Stimulated activated CD4-positive, alpha-beta T cell treated with anti-CD3 and anti-CD28 coated beads, Interleukin-4, amount 100 ng/mL, for 4 hours (primary cell): Measurements from ENCODE around the gene DBH.
A peak's percentile ranks its signal among the peaks of the same experiment; 100 is the strongest.

Experiments
- DNase-seq, 2 experiments: peaks; one replicate each; pipeline ENCODE4 v3.0.0-alpha.2; 2020

The DBH gene

DNA sequence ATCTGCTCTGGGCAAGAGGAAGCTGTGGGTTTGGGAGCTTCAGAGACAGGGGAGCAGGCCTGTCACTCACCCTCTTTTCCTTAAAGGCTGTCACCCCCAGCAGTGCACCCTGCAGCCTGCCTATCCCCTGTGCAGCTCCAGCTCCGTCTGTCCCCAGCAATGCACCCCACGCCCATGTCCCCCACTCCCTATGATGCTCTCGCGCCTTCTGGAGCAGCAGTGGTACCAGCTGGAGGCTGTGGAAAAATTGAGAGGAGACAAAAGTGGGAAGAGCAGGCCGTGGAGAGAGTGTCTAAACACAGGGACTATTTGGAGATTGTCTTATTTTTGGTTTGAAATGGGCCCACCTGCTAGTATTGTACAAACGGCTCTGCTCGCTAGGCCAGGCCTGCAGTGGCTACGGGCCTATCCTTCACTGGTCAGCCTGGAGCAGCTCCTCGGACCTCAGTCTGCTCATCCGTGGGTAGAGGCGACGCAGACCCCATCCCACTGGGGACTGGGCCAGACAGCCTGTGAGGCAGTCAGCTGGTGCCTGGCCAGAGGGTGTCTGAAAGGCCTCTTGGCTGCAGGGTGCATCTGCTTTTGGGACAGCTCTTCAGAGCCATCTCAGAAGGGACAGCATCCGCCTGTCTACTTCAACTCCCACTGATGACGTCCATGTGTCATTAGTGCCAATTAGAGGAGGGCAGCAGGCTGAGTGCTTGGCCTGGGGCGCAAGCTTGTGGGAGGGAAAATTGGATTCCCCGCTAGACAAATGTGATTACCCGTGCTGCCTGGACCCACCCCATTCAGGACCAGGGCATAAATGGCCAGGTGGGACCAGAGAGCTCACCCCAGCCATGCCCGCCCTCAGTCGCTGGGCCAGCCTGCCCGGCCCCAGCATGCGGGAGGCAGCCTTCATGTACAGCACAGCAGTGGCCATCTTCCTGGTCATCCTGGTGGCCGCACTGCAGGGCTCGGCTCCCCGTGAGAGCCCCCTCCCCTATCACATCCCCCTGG, at the start of gene DBH:
DBH (plus strand) TSS at position 831 of the 999 bp plus-strand sequence; CDS start at position 840, 9 bp downstream.
- no peak for DNase-seq

DNA sequence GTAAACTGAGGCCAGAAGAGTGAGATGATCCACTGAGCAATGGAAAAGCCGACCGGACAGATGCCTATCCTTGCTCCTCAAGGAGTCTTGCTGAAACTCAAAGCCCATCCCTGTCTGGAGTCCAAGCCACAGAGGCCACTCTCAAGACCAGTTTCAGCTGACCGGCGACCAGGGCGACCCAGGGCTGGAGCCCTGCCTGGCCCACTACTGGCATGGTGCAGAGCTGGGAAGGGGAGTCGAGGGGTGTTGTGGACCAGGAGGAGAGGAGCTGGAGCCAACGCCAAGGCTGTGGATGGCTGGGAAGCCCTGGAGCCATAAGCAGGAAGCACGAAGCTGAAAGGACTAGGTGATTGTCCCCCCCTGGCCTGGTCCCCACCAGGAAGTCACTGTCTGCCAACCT, 49.1 kb upstream of the DBH start:
- DNase-seq: no peak

DNA sequence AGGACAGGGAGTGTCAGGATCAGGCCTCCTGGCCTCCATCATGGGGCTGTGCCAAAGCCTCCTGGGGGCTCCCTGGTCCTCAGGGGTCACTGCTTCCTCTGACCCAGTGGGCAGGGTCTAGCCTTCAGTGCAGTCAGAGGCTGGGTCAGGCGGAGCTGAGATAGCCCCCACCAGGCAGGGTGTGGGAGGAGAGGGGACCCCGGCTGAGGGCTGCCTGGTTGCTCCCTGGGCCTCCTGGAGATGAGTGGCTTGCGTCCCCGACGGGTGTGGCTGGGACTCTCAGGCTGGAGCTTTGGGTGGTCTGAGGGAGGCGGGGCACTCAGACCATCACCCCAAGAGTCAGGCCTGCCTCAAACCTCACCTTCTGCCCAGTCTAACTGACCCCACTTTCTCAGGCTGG, 48.7 kb upstream of the DBH start:
- DNase-seq: no peak

DNA sequence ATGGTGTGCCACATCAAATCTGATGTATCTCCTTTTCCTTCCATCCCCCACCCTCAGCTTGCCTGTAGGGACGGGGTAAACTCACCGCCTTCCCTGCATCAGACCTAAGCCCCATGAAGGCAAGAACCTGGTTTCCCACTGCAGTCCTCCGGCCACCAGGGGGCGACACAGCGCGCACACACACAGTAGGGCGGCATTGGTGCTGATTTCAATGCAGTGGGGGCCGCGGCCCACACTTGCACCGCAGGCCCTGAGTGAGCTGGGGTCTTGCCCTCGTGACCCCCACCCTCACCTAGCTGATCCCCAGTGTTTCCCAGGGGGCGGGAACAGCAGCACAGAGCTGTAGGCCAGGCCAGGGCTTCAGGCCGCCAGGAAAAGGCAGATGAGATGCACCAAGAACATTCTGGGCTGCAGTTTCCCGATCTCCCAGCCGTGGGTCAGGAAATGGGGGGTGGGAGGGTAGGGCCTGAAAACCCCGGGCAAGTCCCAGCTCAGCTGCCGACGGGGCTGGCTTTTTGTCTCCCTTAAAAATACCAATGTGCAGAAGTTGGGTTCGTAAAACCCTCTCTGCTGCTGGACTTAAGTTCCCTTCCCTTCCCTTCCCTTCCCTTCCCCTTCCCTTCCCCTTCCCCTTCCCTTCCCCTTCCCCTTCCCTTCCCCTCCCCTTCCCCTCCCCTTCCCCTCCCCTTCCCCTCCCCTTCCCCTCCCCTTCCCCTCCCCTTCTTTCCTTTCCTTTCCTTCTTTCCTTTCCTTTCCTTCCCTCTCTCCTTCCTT, 46.5 kb upstream of the DBH start:
- peak; percentile 15 to 39 for DNase-seq

- DNase-seq: no peak
These were observed 45.8 kb upstream of the DBH start for GRCh38 chr9:133590231-133590855.

- DNase-seq: no peak
These were observed 44.9 kb upstream of the DBH start for GRCh38 chr9:133591116-133591910.

- DNase-seq: no peak
These were observed 44.2 kb upstream of the DBH start for GRCh38 chr9:133591985-133592384.

DNA sequence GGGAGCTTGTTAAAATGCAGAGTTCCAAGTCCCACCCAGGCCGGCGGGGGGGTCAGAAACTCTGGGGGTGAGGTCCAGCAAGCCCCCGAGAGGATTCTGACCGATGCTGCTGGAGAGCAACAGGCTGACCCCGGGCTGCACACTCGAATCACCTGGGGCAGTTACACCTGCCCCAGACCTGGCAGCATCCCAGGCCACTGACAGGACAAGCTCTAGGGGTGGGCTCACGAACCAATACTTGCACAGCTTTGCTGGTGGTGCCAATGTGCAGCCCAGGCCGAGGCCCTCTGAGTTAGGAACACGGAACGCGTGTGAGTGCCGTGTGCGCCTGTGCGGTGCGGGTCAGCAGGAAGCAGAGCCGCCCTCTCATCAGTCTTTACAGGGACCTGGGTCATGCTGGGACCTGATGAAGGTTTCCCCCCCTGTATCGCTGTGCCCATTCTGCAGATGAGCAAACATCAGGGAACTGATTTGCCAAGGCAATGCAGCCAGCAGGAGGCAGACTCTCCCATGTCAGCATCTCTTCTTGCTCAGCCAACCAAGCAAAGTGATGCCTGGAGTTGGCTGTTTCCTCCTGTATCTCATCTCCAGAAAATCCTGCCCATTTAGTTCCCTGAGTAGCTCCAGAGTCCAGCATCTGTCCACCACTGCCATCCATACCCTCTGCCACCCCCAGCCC, 43.3 kb upstream of the DBH start:
- no peak for DNase-seq

DNA sequence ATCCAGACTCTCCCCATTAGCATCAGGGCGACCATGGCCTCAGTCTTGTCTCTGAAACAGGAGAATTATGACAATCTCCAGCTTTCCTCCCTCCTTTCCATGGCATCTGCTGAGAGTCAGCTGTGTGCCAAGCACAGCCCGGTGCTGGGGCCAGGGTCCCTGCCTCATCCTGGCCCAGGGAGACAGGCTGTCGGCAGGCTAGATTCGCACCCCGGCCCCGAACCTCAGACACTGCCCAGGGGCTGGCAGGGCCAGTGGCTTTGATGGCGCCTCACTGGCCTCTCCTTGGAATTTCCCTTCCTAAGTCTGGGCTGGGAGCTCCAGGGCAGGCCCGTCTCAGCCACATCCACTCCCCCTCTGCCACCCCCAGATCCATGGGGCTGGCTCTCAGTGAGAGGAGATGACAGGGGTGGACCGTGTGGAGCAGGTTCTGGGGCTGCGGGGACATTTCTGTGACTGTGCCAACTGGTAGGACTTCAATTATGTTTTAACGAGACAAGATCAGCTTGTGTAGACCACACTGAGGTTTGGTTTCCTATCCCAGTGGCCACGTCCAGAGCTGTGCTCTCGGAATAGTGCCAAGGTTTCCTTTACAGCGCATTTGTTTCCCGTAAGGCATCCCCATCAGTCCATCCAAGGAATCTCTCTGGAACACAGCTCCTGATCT, 42.4 kb upstream of the DBH start:
- no peak for DNase-seq

- no peak for DNase-seq
These were observed 41.9 kb upstream of the DBH start for GRCh38 chr9:133594310-133594709.

GRCh38 chr9:133595910-133596309, 40.3 kb upstream of the DBH start:
- no peak for DNase-seq

- no peak for DNase-seq
These were observed 38.7 kb upstream of the DBH start for GRCh38 chr9:133597316-133597957.

DNA sequence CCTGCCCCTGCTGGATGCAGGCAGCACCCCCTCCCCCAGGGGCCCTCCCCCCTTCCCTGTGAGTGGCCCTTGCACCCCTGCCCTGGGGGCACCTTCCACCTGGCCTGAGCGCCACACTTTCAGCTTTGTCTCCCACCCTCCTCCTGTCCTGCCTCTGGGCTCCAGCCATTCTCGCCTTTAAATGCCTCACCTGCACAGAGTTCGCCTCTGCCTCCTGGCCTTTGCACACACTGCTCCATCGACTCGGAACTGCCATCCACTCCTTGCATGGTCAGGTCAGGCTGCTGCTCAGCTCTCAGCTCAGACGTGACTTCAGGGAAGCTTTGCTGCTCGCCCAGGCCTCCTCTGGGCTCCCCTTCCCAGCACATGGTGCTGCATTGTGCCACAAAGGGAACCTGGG, 37.2 kb upstream of the DBH start:
- no peak for DNase-seq

DNA sequence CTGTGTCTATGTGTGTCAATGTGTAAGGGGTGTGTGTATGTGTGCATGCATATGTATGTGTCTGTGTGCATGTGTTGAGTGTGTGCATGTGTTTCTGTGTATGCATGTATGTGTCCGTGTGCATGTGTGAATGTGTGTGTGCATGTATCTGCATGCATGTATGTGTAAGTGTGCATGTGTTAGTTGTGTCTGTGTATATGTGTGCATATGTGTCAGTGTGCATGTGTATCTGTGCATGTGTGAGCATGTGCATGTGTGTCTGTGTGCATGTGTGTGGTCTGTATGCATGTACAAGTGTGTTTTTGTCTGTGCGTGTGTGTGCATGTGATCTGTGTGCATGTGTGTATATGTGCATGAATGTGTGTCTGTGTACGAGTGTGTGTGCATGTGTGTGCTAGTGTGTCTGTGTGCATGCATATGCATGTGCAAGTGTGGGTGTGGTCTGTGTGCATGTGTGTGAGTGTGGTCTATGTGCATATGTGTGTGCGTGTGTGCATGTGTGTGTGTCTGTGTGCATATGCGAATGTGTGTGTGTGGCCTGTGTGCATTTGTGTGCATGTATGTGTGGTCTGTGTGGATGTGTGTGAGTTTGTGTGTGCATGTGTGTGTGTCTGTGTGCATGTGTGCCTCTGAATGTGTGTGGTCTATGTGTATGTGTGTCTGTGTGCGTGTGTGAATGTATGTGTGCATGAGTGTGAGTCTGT, 36.5 kb upstream of the DBH start:
- no peak for DNase-seq

DNA sequence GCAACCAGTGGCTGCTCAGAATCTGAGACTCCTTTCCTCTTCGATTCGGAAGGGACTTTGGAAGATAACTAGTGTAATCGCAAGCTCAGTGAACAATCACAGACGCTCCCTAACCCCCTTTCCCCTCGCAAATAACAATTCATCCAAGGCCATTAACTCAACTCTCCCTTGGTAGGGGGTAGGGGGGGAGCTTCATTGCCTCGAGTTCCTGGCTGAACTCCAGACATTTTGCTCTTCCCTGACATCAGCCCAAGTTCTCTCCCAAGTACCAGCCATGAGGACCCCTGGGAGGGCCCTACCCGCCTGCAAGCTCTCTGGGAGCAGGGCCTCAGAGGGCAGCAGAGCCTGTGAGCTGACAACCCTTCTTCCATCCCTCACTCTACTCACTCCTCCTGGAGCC, 35.4 kb upstream of the DBH start:
- DNase-seq: no peak

- no peak for DNase-seq
These were observed 34.4 kb upstream of the DBH start for GRCh38 chr9:133601746-133602145.

DNA sequence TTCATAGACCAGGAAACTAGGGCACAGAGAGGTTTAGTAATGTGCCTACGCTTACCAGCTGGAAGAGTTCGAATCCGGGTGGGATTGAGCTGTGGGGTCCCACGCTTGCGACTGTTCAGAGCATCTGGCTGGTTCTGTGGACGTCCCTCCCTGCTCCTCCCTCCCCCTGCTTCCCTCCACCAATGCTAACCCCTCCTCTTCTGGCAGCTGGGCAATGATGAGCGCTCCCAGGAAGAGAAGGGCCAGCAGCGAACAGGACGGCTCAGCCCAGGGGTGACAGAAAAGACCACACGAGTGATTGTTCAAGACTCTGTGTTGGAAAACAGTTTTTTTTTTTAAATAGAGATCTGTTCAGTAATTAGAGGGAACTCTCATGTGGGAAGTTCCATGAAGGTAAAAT, 33.9 kb upstream of the DBH start:
- no peak for DNase-seq

- no peak for DNase-seq
These were observed 32.8 kb upstream of the DBH start for GRCh38 chr9:133603135-133603927.

DNA sequence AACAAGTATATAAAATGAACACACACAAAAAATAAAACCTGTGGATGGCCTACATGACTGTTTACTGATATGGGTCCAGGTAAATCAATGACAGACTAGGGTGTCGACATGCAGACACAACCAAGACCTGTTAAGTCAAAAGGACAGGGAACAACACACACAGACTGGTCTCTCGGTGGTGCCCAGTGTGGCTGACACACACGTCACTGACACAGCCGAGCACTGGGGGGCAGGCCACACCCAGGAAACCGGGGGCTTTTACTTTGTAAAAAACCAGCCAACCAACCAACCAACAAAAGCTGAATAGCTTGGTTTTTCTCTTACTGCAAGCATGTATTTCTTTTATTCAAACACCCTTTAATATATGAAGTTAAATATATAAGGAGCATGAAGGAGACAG, 31.9 kb upstream of the DBH start:
- DNase-seq: peak in 1 of 2 experiments; percentile 36
